NB4 (cell line): Measurements from ENCODE around the gene SPON2.

Experiments used
- TF ChIP-seq, protein P1 (sequence below): IDR thresholded peaks from one replicate; pipeline ENCODE4 v1.5.1; 2012; ENCODE audit warnings: low read depth, low read length
- TF ChIP-seq, protein P2 (sequence below): IDR thresholded peaks from 2 replicates; pipeline ENCODE4 v1.6.1; 2011; ENCODE audit warnings: low read depth, low read length

- TF ChIP-seq, protein P1, sequence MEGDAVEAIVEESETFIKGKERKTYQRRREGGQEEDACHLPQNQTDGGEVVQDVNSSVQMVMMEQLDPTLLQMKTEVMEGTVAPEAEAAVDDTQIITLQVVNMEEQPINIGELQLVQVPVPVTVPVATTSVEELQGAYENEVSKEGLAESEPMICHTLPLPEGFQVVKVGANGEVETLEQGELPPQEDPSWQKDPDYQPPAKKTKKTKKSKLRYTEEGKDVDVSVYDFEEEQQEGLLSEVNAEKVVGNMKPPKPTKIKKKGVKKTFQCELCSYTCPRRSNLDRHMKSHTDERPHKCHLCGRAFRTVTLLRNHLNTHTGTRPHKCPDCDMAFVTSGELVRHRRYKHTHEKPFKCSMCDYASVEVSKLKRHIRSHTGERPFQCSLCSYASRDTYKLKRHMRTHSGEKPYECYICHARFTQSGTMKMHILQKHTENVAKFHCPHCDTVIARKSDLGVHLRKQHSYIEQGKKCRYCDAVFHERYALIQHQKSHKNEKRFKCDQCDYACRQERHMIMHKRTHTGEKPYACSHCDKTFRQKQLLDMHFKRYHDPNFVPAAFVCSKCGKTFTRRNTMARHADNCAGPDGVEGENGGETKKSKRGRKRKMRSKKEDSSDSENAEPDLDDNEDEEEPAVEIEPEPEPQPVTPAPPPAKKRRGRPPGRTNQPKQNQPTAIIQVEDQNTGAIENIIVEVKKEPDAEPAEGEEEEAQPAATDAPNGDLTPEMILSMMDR, result no peak
- TF ChIP-seq, protein P2, sequence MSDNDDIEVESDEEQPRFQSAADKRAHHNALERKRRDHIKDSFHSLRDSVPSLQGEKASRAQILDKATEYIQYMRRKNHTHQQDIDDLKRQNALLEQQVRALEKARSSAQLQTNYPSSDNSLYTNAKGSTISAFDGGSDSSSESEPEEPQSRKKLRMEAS, result no peak
Measured at GRCh38 chr4:1180663-1181062, 8.3 kb upstream of the SPON2 start.
